Kidney (tissue), 14 donors: Measurements from ENCODE around the gene MKRN2. TPM values are rescaled to one million over a fixed set of nuclear protein-coding genes. Genes with fewer than 3 reads are reported as not detected.

ENCODE experiments used
- DNase-seq, 5 donors: peaks; one replicate each; pipeline ENCODE4 v3.0.0-alpha.2; 2013 to 2020
- FAIRE-seq: peaks from 2 replicates; lab custom pipeline; 2012; peaks lifted over from hg19 to GRCh38; lab: Jason Lieb, UNC
- H3K27ac ChIP-seq, 2 donors: one replicate each; pipeline ENCODE4 v1.7.0; 2013; ENCODE audit warnings: low read depth in 2 of 2, low read length in 2 of 2, inconsistent platforms in 1 of 2
- H3K27me3 ChIP-seq: one replicate; pipeline ENCODE4 v1.7.1; 2013; ENCODE audit warnings: low read length, inconsistent platforms; ENCODE audit not compliant: control insufficient read depth, insufficient read depth
- H3K36me3 ChIP-seq, 3 donors: one replicate each; pipeline versions ENCODE4 v1.7.0 to v1.7.1; 2013; ENCODE audit warnings: low read length in 3 of 3, control low read depth in 1 of 3, inconsistent platforms in 1 of 3; ENCODE audit not compliant: insufficient read depth in 3 of 3, control insufficient read depth in 2 of 3
- H3K4me1 ChIP-seq, 3 donors: one replicate each; pipeline versions ENCODE4 v1.7.0 to v1.7.1; 2013; ENCODE audit warnings: low read length in 3 of 3, inconsistent platforms in 1 of 3, low read depth in 1 of 3; ENCODE audit not compliant: control insufficient read depth in 2 of 3, insufficient read depth in 2 of 3
- H3K4me3 ChIP-seq, 3 donors: one replicate each; pipeline versions ENCODE4 v1.7.0 to v1.8.1; 2013; ENCODE audit warnings: low read length in 3 of 3, control low read depth in 1 of 3, inconsistent platforms in 1 of 3
- H3K9ac ChIP-seq, 3 donors: one replicate each; pipeline versions ENCODE4 v1.7.0 to v1.7.1; 2013; ENCODE audit warnings: low read length in 3 of 3, control low read depth in 1 of 3, inconsistent platforms in 1 of 3
- H3K9me3 ChIP-seq, 3 donors: one replicate each; pipeline versions ENCODE4 v1.7.0 to v1.7.1; 2013; ENCODE audit warnings: low read length in 3 of 3, control low read depth in 1 of 3, inconsistent platforms in 1 of 3; ENCODE audit not compliant: control insufficient read depth in 2 of 3, insufficient read depth in 1 of 3
- intact Hi-C: fragments of 100-400 bp; cut with DNase I; formaldehyde crosslinking; loops from one replicate; pipeline ENCODE4 v1.11.1; 2022
- polyA plus RNA-seq: library from polyadenylated mRNA; stranded (reverse); fragments of 350-450 nt; fragmentation: Illumina TruSeq; extraction: RNeasy Lipid Tissue Mini Kit (QIAGEN cat#74804); gene quantifications from one replicate; pipeline ENCODE4 v1.2.3, GENCODE V29; 2014; ENCODE audit warnings: low read depth, low replicate concordance; ENCODE audit not compliant: insufficient read depth
- total RNA-seq: library from RNA; stranded (reverse); fragmentation: NEBNext Ultra II Directional; extraction: Animal tissue kit (Norgen Biotek cat#: 25700); gene quantifications from one replicate; pipeline ENCODE4 v1.2.1, GENCODE V29; 2021
- TF ChIP-seq, protein P1 (sequence below): IDR thresholded peaks from 3 replicates; pipeline ENCODE4 v1.5.1; 2012; ENCODE audit warnings: mild to moderate bottlenecking, moderate library complexity, borderline replicate concordance; ENCODE audit not compliant: insufficient read depth; ENCODE audit errors: extremely low read depth
- donor health status: control.
- donor health status: control.
- donor health status: control.
- donor health status: control.
- donor health status: control.
- donor health status: DM: yes; HTN: yes; CAD: no.
- donor health status: Normal renal cell carcinoma (clear cell type).

Gene MKRN2
- total and polyA plus RNA-seq, 2 donors from 2014 or later: 15.9 to 27.0 TPM

DNA sequence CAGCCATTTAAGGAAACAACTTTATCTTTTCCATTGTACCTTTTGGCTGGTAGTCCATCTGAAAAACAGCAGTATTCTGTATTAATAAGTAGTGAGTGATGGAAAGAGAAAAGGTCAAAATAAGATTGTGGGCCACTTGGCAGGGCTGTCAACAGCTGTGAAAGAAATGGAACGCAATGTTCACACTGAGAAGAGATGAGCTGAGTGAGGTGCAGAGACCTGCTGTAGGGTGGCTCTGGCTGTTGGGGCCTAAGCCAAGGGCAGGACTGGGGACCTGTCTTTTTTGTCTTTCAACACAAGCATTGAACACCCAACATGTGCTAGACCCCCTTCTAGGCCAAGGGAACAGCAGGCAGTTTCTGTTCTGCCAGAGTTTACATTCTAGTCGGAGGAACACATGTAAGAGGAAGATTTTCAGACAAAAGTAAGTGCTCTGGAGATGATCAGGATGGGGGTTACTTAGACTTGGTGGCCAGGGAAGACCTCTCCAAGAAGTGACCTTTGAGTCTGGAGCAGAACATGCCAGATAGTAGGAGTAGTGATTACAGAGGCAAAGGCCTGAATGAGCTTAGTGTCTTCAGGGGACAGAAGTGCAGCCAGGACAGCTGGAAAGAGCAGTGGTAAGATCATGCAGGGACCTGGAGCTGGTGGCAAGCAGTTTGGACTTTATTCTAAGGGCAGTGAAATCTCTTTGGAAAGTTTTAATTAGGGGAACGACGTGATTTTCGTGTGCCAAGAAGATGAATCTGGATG is 43.0 kb upstream of the MKRN2 start:
- Histone ChIP-seq H3K9me3 (no peaks in the 10 kb centered on the region), H3K4me3 (no peak overlapping the region), H3K9ac (no peak overlapping the region), H3K27ac (no peak overlapping the region), H3K27me3 (no peaks in the 10 kb centered on the region), H3K4me1 (no peaks in the 10 kb centered on the region), H3K36me3 (peaks cover 0 to 7% (median 5%) of the 10 kb centered on the region in 3 donors)
- FAIRE-seq (no peak), DNase-seq (no peak)
- intact Hi-C loops: no loop called here
- TF ChIP-seq, protein P1, sequence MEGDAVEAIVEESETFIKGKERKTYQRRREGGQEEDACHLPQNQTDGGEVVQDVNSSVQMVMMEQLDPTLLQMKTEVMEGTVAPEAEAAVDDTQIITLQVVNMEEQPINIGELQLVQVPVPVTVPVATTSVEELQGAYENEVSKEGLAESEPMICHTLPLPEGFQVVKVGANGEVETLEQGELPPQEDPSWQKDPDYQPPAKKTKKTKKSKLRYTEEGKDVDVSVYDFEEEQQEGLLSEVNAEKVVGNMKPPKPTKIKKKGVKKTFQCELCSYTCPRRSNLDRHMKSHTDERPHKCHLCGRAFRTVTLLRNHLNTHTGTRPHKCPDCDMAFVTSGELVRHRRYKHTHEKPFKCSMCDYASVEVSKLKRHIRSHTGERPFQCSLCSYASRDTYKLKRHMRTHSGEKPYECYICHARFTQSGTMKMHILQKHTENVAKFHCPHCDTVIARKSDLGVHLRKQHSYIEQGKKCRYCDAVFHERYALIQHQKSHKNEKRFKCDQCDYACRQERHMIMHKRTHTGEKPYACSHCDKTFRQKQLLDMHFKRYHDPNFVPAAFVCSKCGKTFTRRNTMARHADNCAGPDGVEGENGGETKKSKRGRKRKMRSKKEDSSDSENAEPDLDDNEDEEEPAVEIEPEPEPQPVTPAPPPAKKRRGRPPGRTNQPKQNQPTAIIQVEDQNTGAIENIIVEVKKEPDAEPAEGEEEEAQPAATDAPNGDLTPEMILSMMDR: no peak

DNA sequence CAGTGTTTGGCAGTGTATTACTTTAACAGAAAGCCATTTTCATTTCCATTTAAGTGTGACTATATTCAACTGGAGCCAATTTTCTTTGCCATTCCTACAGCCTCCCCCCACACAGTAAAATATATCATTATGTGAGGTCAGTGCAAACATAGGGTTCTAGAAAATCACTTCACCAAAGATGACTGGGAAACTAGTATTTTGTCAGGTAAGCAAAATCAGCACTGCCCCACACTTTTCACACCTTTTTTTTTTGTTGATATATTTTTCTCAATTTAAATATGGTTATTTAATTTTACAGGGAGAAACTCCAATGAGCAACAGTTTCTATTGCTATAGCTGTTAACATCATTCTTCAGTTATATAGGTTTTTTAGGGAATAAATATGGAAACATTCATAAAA is 41.3 kb upstream of the MKRN2 start:
- TF ChIP-seq, protein P1: no peak
- Histone ChIP-seq H3K27me3 (no peaks in the 10 kb centered on the region), H3K4me1 (no peaks in the 10 kb centered on the region), H3K4me3 (no peak overlapping the region), H3K36me3 (peaks cover 0 to 6% (median 3%) of the 10 kb centered on the region in 3 donors), H3K9me3 (no peaks in the 10 kb centered on the region), H3K27ac (no peak overlapping the region), H3K9ac (no peak overlapping the region)
- no peak for DNase-seq
- FAIRE-seq: no peak
- intact Hi-C loops: no loop called here

DNA sequence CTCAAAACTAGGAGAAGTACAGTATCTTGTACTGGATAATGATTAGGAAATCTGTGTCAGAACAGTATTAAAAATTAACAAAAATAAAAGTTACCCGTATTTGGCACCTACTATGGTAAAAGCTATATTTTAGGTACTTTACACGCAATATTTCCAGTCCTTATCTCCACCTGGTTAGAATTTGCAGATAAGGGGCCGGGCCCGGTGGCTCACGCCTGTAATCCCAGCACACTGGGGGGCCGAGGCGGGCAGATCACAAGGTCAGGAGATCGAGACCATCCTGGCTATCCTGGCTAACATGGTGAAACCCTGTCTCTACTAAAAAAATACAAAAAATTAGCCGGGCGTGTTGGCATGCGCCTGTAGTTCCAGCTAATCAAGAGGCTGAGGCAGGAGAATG is 40.0 kb upstream of the MKRN2 start:
- Histone ChIP-seq H3K36me3 (peaks cover 4 to 8% (median 7%) of the 10 kb centered on the region in 3 donors), H3K27me3 (no peaks in the 10 kb centered on the region), H3K4me3 (no peak overlapping the region), H3K9ac (no peak overlapping the region), H3K9me3 (no peaks in the 10 kb centered on the region), H3K4me1 (no peaks in the 10 kb centered on the region), H3K27ac (no peak overlapping the region)
- TF ChIP-seq, protein P1: no peak
- FAIRE-seq (no peak), DNase-seq (no peak)
- intact Hi-C loops: no loop called here
